ENCODE data around the gene TMEM9.

The TMEM9 gene

DNA sequence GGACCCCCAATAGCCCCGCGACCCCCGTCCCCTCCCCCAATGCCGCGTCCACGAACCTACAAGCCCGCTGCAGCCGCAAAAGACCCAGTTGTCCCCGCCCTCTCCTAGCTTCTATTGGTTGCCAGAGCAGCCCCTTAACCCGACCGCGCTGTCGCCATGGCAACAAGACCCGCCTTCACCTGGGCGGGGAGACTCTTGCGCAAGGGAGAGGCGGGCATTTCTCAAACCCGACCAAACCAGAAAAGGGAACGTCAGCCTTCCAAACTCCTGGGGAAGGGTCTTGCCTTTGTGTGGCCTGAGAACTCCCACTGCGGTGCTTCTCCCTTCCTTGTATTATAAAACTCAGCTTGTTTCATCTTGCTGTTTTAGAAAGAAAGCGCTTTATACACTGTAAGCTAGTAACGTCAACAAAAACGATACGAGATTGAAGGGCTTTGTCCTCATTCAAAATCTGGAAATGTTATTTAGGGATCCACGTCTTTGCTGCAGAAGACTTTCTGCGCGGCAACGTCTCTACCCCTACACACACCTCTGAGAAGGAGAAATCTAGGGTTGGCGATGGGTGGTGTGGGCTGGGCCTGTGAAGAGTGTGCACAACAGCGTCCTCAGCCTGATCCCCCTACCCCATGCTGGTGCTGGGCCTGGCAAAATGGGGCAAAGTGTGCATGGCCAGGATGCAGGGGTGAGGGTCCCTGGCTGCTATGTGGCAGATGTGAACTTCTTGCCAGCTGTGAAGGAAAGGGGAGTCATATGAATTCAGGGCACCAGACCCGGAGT is at the start of gene TMEM9:
TSS of gene TMEM9 (minus strand) at position 86 of the 777 bp plus-strand sequence. CDS start 551 bp downstream, outside the sequence.
- peak; percentile 95 to 100 for DNase-seq (ENCODE audit: low read depth in 2 of 2, low spot score in 1 of 2)

DNA sequence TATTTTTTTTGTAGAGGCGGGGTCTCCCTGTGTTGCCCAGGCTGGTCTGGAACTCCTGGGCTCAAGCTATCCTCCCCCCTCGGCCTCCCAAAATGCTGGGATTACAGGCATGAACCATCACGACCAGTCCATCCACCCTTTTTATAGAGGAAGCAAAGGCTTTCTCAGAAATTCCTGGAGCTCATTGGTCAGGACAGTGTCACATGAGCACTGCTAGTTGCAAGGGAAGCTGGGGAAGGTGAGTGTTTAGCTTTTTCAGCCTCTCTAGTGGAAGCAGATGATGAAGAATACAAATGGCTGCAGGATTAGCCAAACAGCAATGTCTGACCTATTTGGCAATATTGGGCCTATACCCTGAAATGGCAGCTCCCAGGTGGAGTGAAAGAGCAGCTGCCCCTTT is 44.3 kb upstream of the TMEM9 start:
- DNase-seq (ENCODE audit: low read depth in 2 of 2, low spot score in 1 of 2), result no peak

DNA sequence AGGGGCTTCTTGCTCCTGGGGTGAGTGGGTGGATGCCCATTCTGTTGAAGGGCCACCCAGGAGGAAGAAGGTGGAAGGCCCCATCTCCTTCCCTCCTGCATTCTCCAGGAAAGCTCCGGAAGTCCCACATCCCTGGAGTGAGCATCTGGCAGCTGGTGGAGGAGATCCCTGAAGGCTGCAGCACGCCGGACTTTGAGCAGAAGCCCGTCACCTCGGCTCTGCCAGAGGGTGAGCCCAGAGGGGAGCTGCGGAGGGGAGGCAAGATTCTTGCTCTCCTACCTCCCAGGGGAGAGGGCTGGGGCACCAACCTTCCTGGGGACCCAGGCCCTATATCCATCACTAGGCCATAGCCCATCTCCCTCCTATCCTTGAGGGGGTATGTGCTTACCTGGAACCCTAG is 39.8 kb upstream of the TMEM9 start:
- no peak for DNase-seq (ENCODE audit: low read depth in 2 of 2, low spot score in 1 of 2)

GRCh38 chr1:201192261-201192788 is 38.1 kb upstream of the TMEM9 start:
- DNase-seq (ENCODE audit: low read depth in 2 of 2, low spot score in 1 of 2), result no peak

DNA sequence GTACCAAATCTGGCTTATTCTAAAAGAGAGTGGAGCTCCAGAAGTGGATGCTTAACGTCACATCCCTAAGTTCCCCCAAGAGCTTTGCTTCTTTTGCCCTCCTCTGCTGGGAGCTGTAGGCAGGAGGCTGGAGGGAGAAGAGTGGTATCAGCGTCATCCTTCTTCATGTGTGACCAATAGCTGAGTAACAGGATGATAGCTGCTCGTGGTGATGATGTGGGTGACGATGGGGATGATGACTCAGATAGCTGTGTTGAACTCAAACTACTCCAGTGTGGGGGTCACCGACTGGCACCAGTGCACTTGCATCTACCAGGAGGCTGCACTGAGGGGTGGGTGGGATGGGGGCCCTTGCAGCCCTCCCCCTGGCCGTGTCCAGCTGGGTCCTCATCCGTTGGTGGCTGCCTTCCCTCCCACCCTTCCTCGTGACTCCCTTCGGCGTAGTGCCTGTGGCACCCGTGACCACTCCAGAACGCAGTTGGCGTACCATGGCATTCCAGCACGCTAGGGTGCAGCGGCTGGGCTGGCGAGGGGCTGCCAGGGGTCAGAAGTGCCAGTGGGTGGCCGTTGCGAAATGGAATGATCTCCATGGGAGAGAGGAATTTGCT is 37.5 kb upstream of the TMEM9 start:
- DNase-seq (ENCODE audit: low read depth in 2 of 2, low spot score in 1 of 2), result no peak

DNA sequence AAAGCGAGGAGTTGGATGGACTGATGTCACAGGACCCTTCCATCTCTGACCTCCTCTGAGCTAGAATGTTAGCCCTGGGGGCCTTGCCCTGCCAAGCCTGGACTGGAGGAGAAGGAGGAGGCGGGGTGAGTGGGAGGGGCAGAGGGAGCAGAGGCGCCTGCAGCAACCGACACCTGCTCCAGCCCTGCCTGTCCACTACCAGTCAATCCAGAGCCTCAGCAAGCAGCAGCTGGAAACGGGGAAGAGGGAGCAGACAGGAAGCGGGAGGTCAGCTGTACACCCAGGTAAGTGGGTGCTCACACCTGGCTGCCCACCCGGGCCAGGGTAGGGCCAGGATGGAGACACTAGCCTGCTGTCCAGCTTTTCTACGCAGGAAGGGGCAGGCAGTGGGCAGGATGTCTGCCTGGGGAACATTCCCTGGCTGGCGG is 36.4 kb upstream of the TMEM9 start, which contains the start of gene IGFN1:
TSS of gene IGFN1 (plus strand) at position 201 of the 428 bp plus-strand sequence. CDS start 2,470 bp downstream, outside the sequence.
- DNase-seq (ENCODE audit: low read depth in 2 of 2, low spot score in 1 of 2), result no peak

GRCh38 chr1:201190005-201190404 is 35.7 kb upstream of the TMEM9 start:
- DNase-seq (ENCODE audit: low read depth in 2 of 2, low spot score in 1 of 2), result no peak

- DNase-seq (ENCODE audit: low read depth in 2 of 2, low spot score in 1 of 2), result no peak
Measured at GRCh38 chr1:201189085-201189484, 34.8 kb upstream of the TMEM9 start.

DNA sequence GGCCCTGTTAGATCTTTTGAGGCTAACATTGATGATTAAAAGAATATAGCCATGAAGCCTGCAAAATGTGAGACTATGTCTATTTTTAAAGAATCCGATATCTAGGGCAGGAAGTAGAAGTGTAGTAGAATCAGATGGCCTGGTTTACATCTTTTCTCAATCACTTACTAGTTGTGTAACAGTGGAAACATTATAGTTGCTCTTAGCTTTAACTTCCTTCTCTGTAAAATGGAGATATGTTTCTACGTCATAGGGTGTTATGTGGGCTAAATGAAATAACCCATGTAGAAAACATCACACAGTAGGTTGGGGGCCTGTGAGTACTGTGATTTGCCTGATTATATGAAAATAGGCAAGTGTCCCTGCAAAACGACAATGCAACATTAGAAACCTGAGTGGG is 31.9 kb upstream of the TMEM9 start:
- no peak for DNase-seq (ENCODE audit: low read depth in 2 of 2, low spot score in 1 of 2)

GRCh38 chr1:201185527-201186128 is 31.4 kb upstream of the TMEM9 start:
- DNase-seq (ENCODE audit: low read depth in 2 of 2, low spot score in 1 of 2), result no peak

- DNase-seq (ENCODE audit: low read depth in 2 of 2, low spot score in 1 of 2), result no peak
Measured at GRCh38 chr1:201185123-201185453, 30.8 kb upstream of the TMEM9 start.

DNA sequence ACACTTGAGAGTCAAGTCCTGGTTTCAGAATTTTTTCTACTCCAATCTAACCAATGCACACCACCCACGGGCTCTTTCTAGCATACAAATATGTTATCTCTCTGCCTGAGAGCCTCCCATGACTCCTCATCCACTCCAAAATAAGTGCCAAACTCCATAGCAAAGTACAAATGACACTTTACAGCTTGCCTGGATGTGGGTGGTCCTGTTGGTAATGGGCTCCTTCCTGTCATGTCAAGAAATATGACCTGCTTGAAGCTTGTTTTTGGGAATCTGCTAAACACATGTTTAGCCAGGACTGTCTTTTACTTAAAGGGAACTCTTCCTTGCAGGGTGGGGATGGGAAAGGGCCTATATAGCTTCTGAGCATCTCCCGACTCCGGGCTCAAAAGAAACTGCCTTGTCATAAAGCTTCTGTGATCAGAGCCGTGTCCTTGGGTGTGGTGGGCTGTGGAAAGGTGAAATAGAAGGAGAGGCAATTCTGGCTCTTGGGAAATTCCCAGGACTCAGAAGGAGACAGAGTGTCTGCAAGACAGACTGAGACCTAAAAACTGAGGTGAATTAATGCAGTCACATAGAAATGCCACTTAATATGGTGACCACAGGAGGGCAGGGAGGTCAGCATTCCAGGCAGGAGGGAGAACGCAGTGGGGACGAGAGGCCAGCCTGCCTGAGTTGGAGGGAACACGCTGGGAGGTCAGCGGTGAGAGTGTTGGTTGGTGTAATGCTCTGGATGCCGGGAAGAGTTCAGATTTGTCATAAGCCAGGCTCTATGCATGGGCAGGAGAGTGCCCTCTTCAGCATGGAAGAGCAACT is 30.2 kb upstream of the TMEM9 start:
- no peak for DNase-seq (ENCODE audit: low read depth in 2 of 2, low spot score in 1 of 2)

DNA sequence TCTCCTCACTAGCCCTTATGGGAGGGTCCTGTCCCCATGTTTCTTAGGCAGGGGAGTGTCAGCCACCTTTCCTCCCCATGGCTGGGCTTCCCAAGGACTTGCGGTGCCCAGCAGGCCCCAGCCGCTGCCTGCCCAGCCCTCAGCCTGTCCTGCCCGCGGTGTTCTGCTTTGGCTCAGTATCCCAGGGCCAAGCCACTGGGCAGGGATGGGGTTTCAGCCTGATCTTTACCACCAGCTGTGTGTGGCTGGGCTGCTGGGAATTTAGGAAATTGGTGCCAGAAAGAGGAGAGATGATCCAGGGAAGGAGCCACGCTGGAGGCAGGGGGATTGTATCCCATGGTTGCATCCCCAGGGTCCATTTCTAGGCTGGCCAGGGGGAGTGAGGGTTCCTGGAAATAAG is 29.5 kb upstream of the TMEM9 start:
- no peak for DNase-seq (ENCODE audit: low read depth in 2 of 2, low spot score in 1 of 2)

GRCh38 chr1:201183209-201183608 is 28.9 kb upstream of the TMEM9 start:
- DNase-seq (ENCODE audit: low read depth in 2 of 2, low spot score in 1 of 2), result no peak

- no peak for DNase-seq (ENCODE audit: low read depth in 2 of 2, low spot score in 1 of 2)
Measured at GRCh38 chr1:201181726-201182125, 27.5 kb upstream of the TMEM9 start.

DNA sequence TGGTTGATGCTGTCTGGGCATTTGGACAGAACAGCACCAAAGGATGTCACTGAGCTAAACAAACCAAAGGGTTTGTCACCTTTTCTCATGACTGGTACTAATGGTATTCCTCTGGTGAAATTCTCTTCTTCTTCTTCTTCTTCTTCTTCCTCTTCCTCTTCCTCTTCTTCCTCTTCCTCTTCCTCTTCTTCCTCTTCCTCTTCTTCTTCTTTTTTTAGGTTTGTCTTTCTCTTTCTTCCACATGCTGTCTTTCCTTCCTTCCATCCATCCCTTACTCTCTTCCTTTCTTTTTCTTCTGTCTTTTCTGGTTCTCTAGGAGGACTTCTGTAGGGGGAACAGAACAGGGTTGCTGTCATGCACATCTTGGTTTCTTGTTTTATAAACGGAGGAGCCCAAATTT is 27.0 kb upstream of the TMEM9 start:
- no peak for DNase-seq (ENCODE audit: low read depth in 2 of 2, low spot score in 1 of 2)

- DNase-seq (ENCODE audit: low read depth in 2 of 2, low spot score in 1 of 2), result no peak
Measured at GRCh38 chr1:201180901-201181300, 26.6 kb upstream of the TMEM9 start.

DNA sequence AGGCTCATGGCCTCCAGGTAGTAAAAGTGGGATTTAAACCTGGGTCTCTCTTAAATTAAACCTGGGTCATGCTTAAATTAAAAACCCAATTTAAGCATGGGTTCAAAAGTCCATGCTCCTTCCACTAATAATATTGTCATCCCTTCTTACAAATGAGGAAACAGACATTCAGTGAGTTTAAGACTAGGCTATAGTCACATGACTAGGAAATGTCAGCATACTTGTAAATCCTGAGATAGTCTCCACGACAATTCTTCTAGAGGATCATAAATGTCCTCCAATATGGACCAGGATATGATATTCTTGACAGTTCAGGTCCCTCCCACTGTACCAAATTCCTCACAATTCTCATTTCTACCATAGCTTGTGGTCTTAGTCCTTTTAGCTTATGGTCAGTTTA is 25.9 kb upstream of the TMEM9 start:
- DNase-seq (ENCODE audit: low read depth in 2 of 2, low spot score in 1 of 2), result no peak

DNA sequence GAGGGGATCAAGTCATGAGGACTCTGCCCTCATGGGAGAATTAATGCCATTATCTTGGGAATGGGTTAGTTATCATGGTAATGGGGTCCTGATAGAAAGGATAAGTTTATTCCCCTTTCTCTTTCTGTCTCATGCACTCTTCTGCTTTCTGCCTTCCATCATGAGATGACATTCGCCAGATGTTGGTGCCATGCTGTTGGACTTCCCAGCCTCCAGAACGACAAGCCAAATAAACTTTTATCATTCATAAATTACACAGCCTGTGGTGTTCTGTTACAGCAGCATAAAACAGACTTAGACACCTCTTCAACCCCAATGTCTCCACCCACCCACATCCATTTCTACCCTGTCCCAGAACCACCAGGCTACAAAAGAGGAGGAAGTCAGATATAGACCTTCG is 24.4 kb upstream of the TMEM9 start:
- no peak for DNase-seq (ENCODE audit: low read depth in 2 of 2, low spot score in 1 of 2)

- DNase-seq (ENCODE audit: low read depth in 2 of 2, low spot score in 1 of 2), result no peak
Measured at GRCh38 chr1:201176940-201177339, 22.7 kb upstream of the TMEM9 start.

- no peak for DNase-seq (ENCODE audit: low read depth in 2 of 2, low spot score in 1 of 2)
Measured at GRCh38 chr1:201175820-201176500, 21.7 kb upstream of the TMEM9 start.
